NT2/D1 (cell line): ENCODE data around the gene GDA.

Source experiments
- SUZ12 ChIP-seq: IDR thresholded peaks from 2 replicates; pipeline ENCODE4 v1.6.1; 2011; ENCODE audit not compliant: insufficient read length, insufficient read depth; ENCODE audit errors: extremely low read depth
- YY1 ChIP-seq: IDR thresholded peaks from 2 replicates; pipeline ENCODE4 v1.6.1; 2011; ENCODE audit not compliant: insufficient read length, insufficient read depth
- ZNF274 ChIP-seq: IDR thresholded peaks from 2 replicates; pipeline ENCODE4 v1.6.1; 2011; ENCODE audit warnings: mild to moderate bottlenecking, low read depth, low read length

DNA sequence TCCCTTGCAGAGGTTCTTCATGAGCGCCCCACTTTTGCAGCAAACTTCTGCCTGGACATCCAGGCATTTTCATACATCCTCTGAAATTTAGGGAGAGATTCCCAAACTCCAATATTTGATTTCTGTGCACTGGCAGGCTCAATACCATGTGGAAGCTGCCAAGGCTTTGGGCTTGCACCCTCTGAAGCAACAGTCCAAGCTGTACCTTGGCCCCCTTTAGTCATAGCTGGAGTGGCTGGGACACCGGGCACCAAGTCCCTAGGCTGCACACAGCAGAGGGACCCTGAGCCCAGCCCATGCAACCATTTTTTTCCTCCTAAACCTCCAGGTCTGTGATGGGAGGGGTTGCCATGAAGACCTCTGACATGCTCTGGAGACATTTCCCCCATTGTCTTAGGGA is 141.1 kb downstream of the GDA start:
- TF ChIP-seq ZNF274: no peak
- TF ChIP-seq YY1: no peak
- no peak for TF ChIP-seq SUZ12
